ENCODE data around the gene OMA1. TPM values are rescaled to one million over a fixed set of nuclear protein-coding genes. Genes with fewer than 3 reads are reported as not detected.

Gene OMA1
- total RNA-seq = 12.3 and 20.7 TPM in 2 replicates

DNA sequence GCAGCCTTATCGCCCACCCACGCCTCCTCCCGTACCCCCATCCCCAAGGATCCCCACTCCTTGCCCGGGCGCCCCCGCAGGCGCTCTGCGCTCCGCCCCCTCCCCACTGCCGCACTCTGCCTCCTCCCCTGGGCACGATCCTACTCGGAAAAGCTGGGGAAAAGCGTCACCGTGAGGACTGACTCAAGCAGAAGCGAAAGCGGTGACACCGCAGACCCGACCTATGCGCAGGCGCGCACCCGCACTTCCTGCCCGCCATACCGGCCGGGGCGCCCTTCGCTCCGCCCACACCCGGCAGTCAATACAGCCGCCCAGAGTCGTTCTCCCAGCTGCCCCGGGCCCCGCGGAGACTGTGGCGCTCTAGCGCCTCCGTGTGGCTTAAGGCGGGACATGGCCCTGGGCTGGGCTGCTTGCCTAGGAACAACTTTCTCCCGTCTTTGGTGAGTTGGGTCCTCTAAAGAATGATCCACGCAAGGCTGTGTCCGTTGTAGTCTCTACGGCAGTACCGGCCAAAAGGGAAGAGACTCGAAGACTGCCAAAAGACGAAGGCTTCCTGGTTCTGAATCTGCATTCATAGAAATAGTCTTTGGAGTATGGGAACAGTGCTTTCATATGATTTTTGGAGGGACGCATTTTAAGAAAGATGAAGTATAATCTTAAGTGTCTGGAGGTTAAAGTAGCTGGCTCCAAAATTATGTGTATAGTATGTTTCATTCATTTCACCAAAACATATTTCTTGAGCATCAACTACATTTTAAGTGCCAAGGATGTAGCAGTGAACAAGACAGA is at the start of gene OMA1:
OMA1 (minus strand) TSS at position 207 of the 789 bp plus-strand sequence. CDS start 7,432 bp downstream, outside the sequence.

GRCh38 chr1:58576727-58577653 is 30.5 kb upstream of the OMA1 start, which contains the start of gene TACSTD2:
Gene TACSTD2, minus strand, starts transcription at chr1:58577252. Its CDS starts 96 bp downstream, at chr1:58577156.

Other genes with a start within 250 kb of the OMA1 start
- 0.65 and 6.1 TPM in 2 replicates for gene TACSTD2, start 30.5 kb upstream of the OMA1 start, total RNA-seq
- gene MYSM1, start 153.3 kb upstream of the OMA1 start, total RNA-seq = 11.7 and 29.2 TPM in 2 replicates
- gene JUN, start 237.3 kb upstream of the OMA1 start, total RNA-seq = 114 and 128 TPM in 2 replicates

Measured in epithelial cell of umbilical artery (primary cell).